NCI-H128 (cell line): ENCODE measurements around the gene IGFBPL1.
"Not testable (repeated sequence)": the region's sequence is repeated elsewhere in the genome, so short reads cannot be mapped to it uniquely, and the experiment has no call there.

ENCODE experiments used
- DNase-seq: peaks from one replicate; lab custom pipeline; 2025; ENCODE audit not compliant: unreplicated experiment; lab: John Stamatoyannopoulos, UW

IGFBPL1 gene

GRCh38 chr9:38401994-38402393, 22.3 kb downstream of the IGFBPL1 start:
- DNase-seq, result no peak

GRCh38 chr9:38399191-38399590, 25.1 kb downstream of the IGFBPL1 start:
- DNase-seq, result not testable (repeated sequence)

GRCh38 chr9:38396371-38396671, 27.9 kb downstream of the IGFBPL1 start:
- no peak for DNase-seq

GRCh38 chr9:38395653-38396370, 28.4 kb downstream of the IGFBPL1 start:
- DNase-seq, result no peak

GRCh38 chr9:38394416-38394815, 29.8 kb downstream of the IGFBPL1 start:
- DNase-seq, result no peak

GRCh38 chr9:38393128-38393796, 31.0 kb downstream of the IGFBPL1 start:
- DNase-seq, result no peak

GRCh38 chr9:38392235-38393127, 31.8 kb downstream of the IGFBPL1 start, which contains the start of gene ALDH1B1:
Gene ALDH1B1, plus strand, starts transcription at chr9:38392702. Its CDS starts 3,047 bp downstream, at chr9:38395749.
- peak; percentile 31 for DNase-seq

- DNase-seq, result no peak
These were observed 32.8 kb downstream of the IGFBPL1 start for GRCh38 chr9:38391278-38392118.

GRCh38 chr9:38390851-38391250, 33.4 kb downstream of the IGFBPL1 start:
- no peak for DNase-seq

- DNase-seq, result no peak
These were observed 33.8 kb downstream of the IGFBPL1 start for GRCh38 chr9:38390442-38390841.

GRCh38 chr9:38389313-38389712, 34.9 kb downstream of the IGFBPL1 start:
- no peak for DNase-seq

- no peak for DNase-seq
These were observed 35.7 kb downstream of the IGFBPL1 start for GRCh38 chr9:38388283-38389223.

- DNase-seq, result no peak
These were observed 36.5 kb downstream of the IGFBPL1 start for GRCh38 chr9:38387751-38388150.

GRCh38 chr9:38387066-38387465, 37.2 kb downstream of the IGFBPL1 start:
- DNase-seq, result no peak

- no peak for DNase-seq
These were observed 37.8 kb downstream of the IGFBPL1 start for GRCh38 chr9:38386319-38386895.

- no peak for DNase-seq
These were observed 38.4 kb downstream of the IGFBPL1 start for GRCh38 chr9:38385896-38386295.

GRCh38 chr9:38384990-38385848, 39.0 kb downstream of the IGFBPL1 start:
- no peak for DNase-seq

- no peak for DNase-seq
These were observed 42.1 kb downstream of the IGFBPL1 start for GRCh38 chr9:38382141-38382540.
